Endodermal cell (in vitro differentiated cells): ENCODE data around the gene ROBO4. TPM values are rescaled to one million over a fixed set of nuclear protein-coding genes. Genes with fewer than 3 reads are reported as not detected.

ENCODE experiments used
- DNase-seq: peaks from one replicate; pipeline ENCODE4 v3.0.0-alpha.2; 2017
- H3K27ac ChIP-seq: 2 replicates; pipeline ENCODE4 v1.5.1; 2013; ENCODE audit warnings: mild to moderate bottlenecking, low read depth, low read length, moderate library complexity
- H3K27me3 ChIP-seq: 2 replicates; pipeline ENCODE4 v1.6.1; 2013; ENCODE audit warnings: mild to moderate bottlenecking, low read length, moderate library complexity; ENCODE audit not compliant: insufficient read depth, control insufficient read depth, poor library complexity, severe bottlenecking
- H3K36me3 ChIP-seq: 2 replicates; pipeline ENCODE4 v1.7.0; 2013; ENCODE audit warnings: mild to moderate bottlenecking, low read length, moderate library complexity; ENCODE audit not compliant: control insufficient read depth, insufficient read depth
- H3K4me1 ChIP-seq: one replicate; pipeline ENCODE4 v1.7.0; 2013; ENCODE audit warnings: low read length; ENCODE audit not compliant: control insufficient read depth, insufficient read depth
- H3K4me3 ChIP-seq: 2 replicates; pipeline ENCODE4 v1.5.1; 2013; ENCODE audit warnings: mild to moderate bottlenecking, low read length, moderate library complexity
- H3K9ac ChIP-seq: 2 replicates; pipeline ENCODE4 v1.6.1; 2013; ENCODE audit warnings: mild to moderate bottlenecking, low read length, moderate library complexity; ENCODE audit not compliant: poor library complexity, severe bottlenecking; ENCODE audit errors: extremely low read depth
- H3K9me3 ChIP-seq: 2 replicates; pipeline ENCODE4 v1.6.1; 2013; ENCODE audit warnings: mild to moderate bottlenecking, low read length, moderate library complexity; ENCODE audit not compliant: control insufficient read depth
- H3K27ac Mint-ChIP-seq: 2 replicates; pipeline ENCODE4 v1.8.0; 2020; ENCODE audit warnings: mixed read lengths
- H3K27me3 Mint-ChIP-seq: 2 replicates; pipeline ENCODE4 v1.8.0; 2021; ENCODE audit warnings: mild to moderate bottlenecking, mixed read lengths; ENCODE audit not compliant: insufficient read depth
- H3K36me3 Mint-ChIP-seq: 2 replicates; pipeline ENCODE4 v1.8.0; 2020; ENCODE audit warnings: low read depth, mixed read lengths
- H3K4me1 Mint-ChIP-seq: 2 replicates; pipeline ENCODE4 v1.8.0; 2020; ENCODE audit warnings: mixed read lengths
- H3K4me3 Mint-ChIP-seq: 2 replicates; pipeline ENCODE4 v1.8.0; 2020; ENCODE audit warnings: mild to moderate bottlenecking, moderate library complexity, mixed read lengths
- H3K9me3 Mint-ChIP-seq: 2 replicates; pipeline ENCODE4 v1.8.0; 2020; ENCODE audit warnings: mild to moderate bottlenecking, mixed read lengths
- CTCF ChIP-seq: fragments of 200-600 bp; sonication (generic); conservative IDR thresholded peaks from 2 replicates; pipeline ENCODE4 v1.5.0; 2021; ENCODE audit warnings: antibody characterized with exemption, mild to moderate bottlenecking
- WGBS, 2 experiments: methylation state at CpG; one replicate each; pipeline versions ENCODE4 v1.1.5 to v1.1.7; 2013; ENCODE audit warnings: missing lambda C conversion rate in 2 of 2, mixed read lengths in 1 of 2; ENCODE audit not compliant: insufficient coverage in 1 of 2, insufficient read length in 1 of 2; 5-methylcytosine and 5-hydroxymethylcytosine counted together
- total RNA-seq, 2 donors: library from RNA; stranded (reverse); fragmentation: NEBNext Ultra II Directional in 1 of 2; extraction: Animal tissue kit (Norgen Biotek cat#: 25700) in 1 of 2; gene quantifications; 2 replicates in 1 of 2; 3 replicates in 1 of 2; pipeline ENCODE4 v1.2.1, GENCODE V29; 2021

The ROBO4 gene
- total RNA-seq, 2 donors from 2014 or later = 0.59 TPM; not detected in 1

- DNase-seq = peak; percentile 79
- Histone ChIP-seq H3K9ac (no peak overlapping the region), H3K4me1 (no peaks in the 10 kb centered on the region), H3K36me3 (no peaks in the 10 kb centered on the region), H3K27me3 (peaks cover 87% of the 10 kb centered on the region), H3K9me3 (no peaks in the 10 kb centered on the region), H3K27ac (no peak overlapping the region), H3K4me3 (no peak overlapping the region)
- Mint-ChIP-seq H3K36me3 (no peaks in the 10 kb centered on the region), H3K9me3 (no peaks in the 10 kb centered on the region), H3K27me3 (peaks cover 83% of the 10 kb centered on the region), H3K4me1 (peaks cover 8% of the 10 kb centered on the region), H3K4me3 (no peak overlapping the region), H3K27ac (no peak overlapping the region)
- WGBS, 2 experiments = 45 to 56% methylated on average over 5 to 9 of the region's 9 CpGs
- peak; percentile 24 for TF ChIP-seq CTCF
These were observed 24.9 kb downstream of the ROBO4 start for GRCh38 chr11:124872741-124873140.

- Histone ChIP-seq H3K9me3 (no peaks in the 10 kb centered on the region), H3K27me3 (peaks cover 87% of the 10 kb centered on the region), H3K4me3 (no peak overlapping the region), H3K27ac (no peak overlapping the region), H3K9ac (no peak overlapping the region), H3K36me3 (no peaks in the 10 kb centered on the region), H3K4me1 (no peaks in the 10 kb centered on the region)
- Mint-ChIP-seq H3K4me1 (peaks cover 3% of the 10 kb centered on the region), H3K27ac (no peak overlapping the region), H3K36me3 (no peaks in the 10 kb centered on the region), H3K9me3 (no peaks in the 10 kb centered on the region), H3K4me3 (no peak overlapping the region), H3K27me3 (peaks cover 86% of the 10 kb centered on the region)
- WGBS, 2 experiments = 83% methylated on average over 8 of the region's 8 CpGs
- no peak for TF ChIP-seq CTCF
- DNase-seq = peak; percentile 44
These were observed 25.4 kb downstream of the ROBO4 start for GRCh38 chr11:124872280-124872679.

- no peaks in the 10 kb centered on the region for H3K36me3 Mint-ChIP-seq
- H3K27me3 Mint-ChIP-seq = peaks cover 100% of the 10 kb centered on the region
- 81 to 83% methylated on average over 1 to 7 of the region's 7 CpGs for WGBS, 2 experiments
These were observed 27.2 kb downstream of the ROBO4 start for GRCh38 chr11:124870430-124870829.

More at GRCh38 chr11:124870430-124870829, 27.2 kb downstream of the ROBO4 start:
- Histone ChIP-seq H3K4me1 (peaks cover 4% of the 10 kb centered on the region), H3K27ac (no peak overlapping the region), H3K9ac (no peak overlapping the region), H3K27me3 (peaks cover 100% of the 10 kb centered on the region), H3K36me3 (no peaks in the 10 kb centered on the region), H3K4me3 (no peak overlapping the region), H3K9me3 (no peaks in the 10 kb centered on the region)
- Mint-ChIP-seq H3K4me1 (peaks cover 2% of the 10 kb centered on the region), H3K27ac (no peak overlapping the region), H3K4me3 (no peak overlapping the region), H3K9me3 (no peaks in the 10 kb centered on the region)
- TF ChIP-seq CTCF = no peak
- DNase-seq = peak; percentile 32
